Measurements from ENCODE around the gene POMP. TPM values are rescaled to one million over a fixed set of nuclear protein-coding genes. Genes with fewer than 3 reads are reported as not detected.
A peak's percentile ranks its signal among the peaks of the same experiment; 100 is the strongest.

Gene POMP, protein sequence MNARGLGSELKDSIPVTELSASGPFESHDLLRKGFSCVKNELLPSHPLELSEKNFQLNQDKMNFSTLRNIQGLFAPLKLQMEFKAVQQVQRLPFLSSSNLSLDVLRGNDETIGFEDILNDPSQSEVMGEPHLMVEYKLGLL
- total RNA-seq (10 to 100 TPM; 18.8 to 97.0 (median 21.2) TPM), polyA plus RNA-seq (10 to 100 TPM; 67.0 to 78.7 TPM), total RNA-seq (39.0 reads per million, percentile 66 among the genes with 10 or more reads in this experiment)

DNA sequence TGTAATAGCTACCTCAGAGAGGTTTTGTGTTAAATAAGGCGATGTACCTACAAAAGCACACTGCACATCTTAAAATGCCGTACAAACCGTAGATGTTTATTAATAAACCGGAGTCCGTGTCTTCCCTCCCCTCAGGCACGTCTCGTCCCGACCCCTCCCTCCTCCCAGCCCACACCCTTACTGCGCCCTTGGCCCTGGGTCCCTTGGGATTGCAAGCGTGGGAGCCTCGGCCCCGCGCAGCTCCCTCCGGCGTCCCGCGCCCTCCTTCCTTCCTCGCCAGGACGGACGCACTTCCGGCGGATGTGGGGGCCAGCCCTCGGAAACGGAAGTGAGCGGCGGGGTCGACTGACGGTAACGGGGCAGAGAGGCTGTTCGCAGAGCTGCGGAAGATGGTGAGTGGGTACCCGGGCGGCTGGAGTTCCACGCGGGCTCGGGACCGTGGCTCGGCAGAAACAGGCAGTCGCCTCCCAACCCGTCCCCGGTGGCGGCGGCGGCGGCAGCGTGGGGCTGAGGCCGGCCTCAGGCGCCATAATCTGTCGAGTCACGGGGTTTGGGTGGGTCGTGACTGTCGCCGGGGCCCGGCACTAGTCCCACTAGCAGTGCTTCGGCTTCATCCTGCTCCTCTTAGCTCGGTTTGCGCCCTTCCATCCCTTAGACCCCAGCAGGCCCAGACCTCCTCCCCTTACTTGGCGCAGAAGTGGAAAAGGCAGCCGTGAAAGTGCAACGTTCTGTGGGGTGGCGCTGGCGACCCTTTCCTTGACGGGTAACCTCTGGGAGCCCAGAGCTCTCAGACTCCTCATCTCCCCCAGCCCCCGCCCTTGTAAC is at the start of gene POMP:
TSS of gene POMP (plus strand) at position 335 of the 825 bp plus-strand sequence. CDS start at position 390, 55 bp downstream.
- intact Hi-C loops (cut with micrococcal nuclease) = loop anchor here (1.0 to 10.0 kb wide), 13 partner anchors 23 to 1958 kb away; partner anchors contain the start of genes LNX2 (in 2 of the 2), PAN3 (in 1 of the 2), RPL21 (in 1 of the 2) and SLC7A1 (in 1 of the 2)
- DNase-seq (peak; percentile 83 to 96 (median 93)), ATAC-seq (peak; percentile 95)
- Histone ChIP-seq H3K36me3 (ENCODE audit: control insufficient read depth in 2 of 3, insufficient read depth in 3 of 3, low read length in 3 of 3) (peaks cover 0 to 20% (median 10%) of the 10 kb centered on the region in 3 experiments), H3K27me3 (ENCODE audit: control insufficient read depth in 2 of 2, insufficient read depth in 2 of 2, low read length in 2 of 2) (no peaks in the 10 kb centered on the region), H3K4me1 (ENCODE audit: control insufficient read depth in 2 of 2, insufficient read depth in 2 of 2, low read length in 2 of 2) (peaks cover 25 to 29% of the 10 kb centered on the region in 2 donors), H3K4me3 (ENCODE audit: low read length) (peak within 1 kb of the TSS; percentile 86), H3K9me3 (ENCODE audit: control insufficient read depth in 2 of 3, low read length in 3 of 3) (no peaks in the 10 kb centered on the region), H3K27ac (ENCODE audit: low read depth, low read length) (peak within 1 kb of the TSS; percentile 96)
- CTCF ChIA-PET = interaction anchor here (1.5 kb wide), 1 partner anchor 154 kb away, joined by 3 read pairs; no protein-coding TSS in a partner anchor
- Mint-ChIP-seq H3K36me3 (peaks cover 4 to 31% (median 10%) of the 10 kb centered on the region in 5 donors), H3K9me3 (peaks cover 0 to 3% (median 0%) of the 10 kb centered on the region in 11 donors), H3K4me3 (peak within 1 kb of the TSS; percentile 88 to 100 (median 98)), H3K27ac (peak within 1 kb of the TSS; percentile 94 to 99 (median 99)), H3K27me3 (no peaks in the 10 kb centered on the region), H3K4me1 (peaks cover 38 to 84% (median 69%) of the 10 kb centered on the region in 7 donors)
- POLR2A ChIA-PET = interaction anchor here (0.6 to 2.3 kb wide), 7 partner anchors 10 to 522 kb away, joined by 3 to 20 read pairs (median 6); partner anchors contain the start of gene SLC46A3

DNA sequence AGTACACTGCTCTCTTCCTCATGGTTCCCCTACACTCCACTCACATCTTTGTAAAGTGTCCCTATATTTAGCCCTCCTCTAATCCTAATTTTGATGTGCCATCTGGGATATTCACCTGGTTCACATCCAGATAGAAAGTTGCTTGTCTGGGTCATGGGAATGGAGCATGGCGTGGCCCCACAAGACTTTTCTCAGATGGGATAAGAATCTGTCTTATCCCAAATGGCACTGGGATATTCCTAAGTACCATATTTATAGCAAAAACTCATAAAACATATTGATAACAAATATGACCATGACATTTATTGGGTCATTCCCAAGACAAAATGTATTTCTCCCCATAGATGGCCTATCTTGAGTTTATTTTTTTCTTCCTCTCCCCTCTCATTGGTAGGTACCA is 49.5 kb upstream of the POMP start:
- no peak overlapping the region for H3K27ac Mint-ChIP-seq
- H3K27me3 Mint-ChIP-seq = peaks cover 0 to 4% (median 0%) of the 10 kb centered on the region in 5 donors
- CTCF ChIA-PET = no interaction called here

DNA sequence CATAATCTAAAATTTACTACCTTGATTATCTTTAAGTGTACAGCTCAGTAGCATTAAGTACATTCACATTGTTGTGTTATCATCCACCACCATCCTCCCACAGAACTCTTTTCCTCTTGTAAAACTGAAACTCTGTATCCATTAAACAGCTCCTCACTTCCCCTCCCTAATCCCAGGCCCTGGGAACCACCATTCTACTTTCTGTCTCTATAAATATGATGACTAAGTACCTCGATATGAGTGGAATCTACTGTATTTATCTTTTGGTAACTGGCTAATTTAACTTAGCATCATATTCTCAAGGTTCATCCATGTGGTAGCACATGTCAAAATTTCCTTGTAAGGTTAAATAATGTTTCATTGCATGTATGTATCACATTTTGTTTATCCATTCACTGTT is 49.0 kb upstream of the POMP start:
- ChIA-PET CTCF (no interaction called here), POLR2A (no interaction called here)
- Mint-ChIP-seq H3K4me1 (peaks cover 13 to 23% (median 19%) of the 10 kb centered on the region in 7 donors), H3K27me3 (no peaks in the 10 kb centered on the region), H3K9me3 (peaks cover 0 to 1% (median 0%) of the 10 kb centered on the region in 11 donors), H3K4me3 (no peak overlapping the region), H3K27ac (no peak overlapping the region), H3K36me3 (no peaks in the 10 kb centered on the region)
- DNase-seq (no peak), ATAC-seq (no peak)
- no peaks in the 10 kb centered on the region for H3K36me3 ChIP-seq (ENCODE audit: control insufficient read depth in 2 of 3, insufficient read depth in 3 of 3, low read length in 3 of 3)
- no peaks in the 10 kb centered on the region for H3K27me3 ChIP-seq (ENCODE audit: control insufficient read depth in 2 of 2, insufficient read depth in 2 of 2, low read length in 2 of 2)
- no peak overlapping the region for H3K4me3 ChIP-seq (ENCODE audit: low read length)
- no peak overlapping the region for H3K27ac ChIP-seq (ENCODE audit: low read depth, low read length)
- intact Hi-C loops (cut with micrococcal nuclease) = no loop called here
- H3K9me3 ChIP-seq (ENCODE audit: control insufficient read depth in 2 of 3, low read length in 3 of 3) = no peaks in the 10 kb centered on the region
- peaks cover 0 to 8% of the 10 kb centered on the region in 2 donors for H3K4me1 ChIP-seq (ENCODE audit: control insufficient read depth in 2 of 2, insufficient read depth in 2 of 2, low read length in 2 of 2)

More for the DNA sequence above, 49.5 kb upstream of the POMP start:
- DNase-seq (no peak), ATAC-seq (no peak)
- intact Hi-C loops (cut with micrococcal nuclease) = no loop called here
- no peak overlapping the region for H3K27ac ChIP-seq (ENCODE audit: low read depth, low read length)
- H3K4me1 ChIP-seq (ENCODE audit: control insufficient read depth in 2 of 2, insufficient read depth in 2 of 2, low read length in 2 of 2) = peaks cover 0 to 8% of the 10 kb centered on the region in 2 donors
- POLR2A ChIA-PET = no interaction called here
- no peak overlapping the region for H3K4me3 Mint-ChIP-seq
- no peaks in the 10 kb centered on the region for H3K27me3 ChIP-seq (ENCODE audit: control insufficient read depth in 2 of 2, insufficient read depth in 2 of 2, low read length in 2 of 2)
- no peaks in the 10 kb centered on the region for H3K9me3 ChIP-seq (ENCODE audit: control insufficient read depth in 2 of 3, low read length in 3 of 3)
- peaks cover 0 to 2% (median 0%) of the 10 kb centered on the region in 5 donors for H3K36me3 Mint-ChIP-seq
- peaks cover 0 to 1% (median 0%) of the 10 kb centered on the region in 11 donors for H3K9me3 Mint-ChIP-seq
- H3K4me1 Mint-ChIP-seq = peaks cover 13 to 23% (median 19%) of the 10 kb centered on the region in 7 donors
- no peaks in the 10 kb centered on the region for H3K36me3 ChIP-seq (ENCODE audit: control insufficient read depth in 2 of 3, insufficient read depth in 3 of 3, low read length in 3 of 3)
- no peak overlapping the region for H3K4me3 ChIP-seq (ENCODE audit: low read length)

DNA sequence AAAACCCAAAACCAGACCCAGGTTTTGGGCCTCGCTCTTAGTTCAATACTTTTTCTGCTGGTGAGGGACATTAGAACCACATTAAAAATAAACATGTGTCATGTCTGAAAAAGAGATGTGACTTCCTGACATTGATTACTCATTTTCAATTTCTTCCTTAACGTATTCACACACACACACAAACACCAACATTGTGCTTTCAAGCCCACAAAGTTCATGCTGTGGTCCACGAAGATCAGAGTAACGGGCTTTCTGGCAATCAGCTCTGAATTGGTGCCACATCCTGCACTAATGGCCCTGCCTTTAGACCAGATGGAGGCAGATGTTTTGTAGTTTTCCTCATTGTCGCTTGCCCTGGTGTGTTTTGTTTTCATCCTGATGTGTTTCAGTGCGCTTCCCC is 47.9 kb upstream of the POMP start:
- intact Hi-C loops (cut with micrococcal nuclease) = loop anchor here in 1 of 2 donors (1.0 kb wide), 1 partner anchor 48 kb away; the partner anchor contains the start of gene POMP
- H3K36me3 ChIP-seq (ENCODE audit: control insufficient read depth in 2 of 3, insufficient read depth in 3 of 3, low read length in 3 of 3) = no peaks in the 10 kb centered on the region
- DNase-seq (no peak), ATAC-seq (no peak)
- H3K4me1 ChIP-seq (ENCODE audit: control insufficient read depth in 2 of 2, insufficient read depth in 2 of 2, low read length in 2 of 2) = peaks cover 0 to 8% of the 10 kb centered on the region in 2 donors
- POLR2A ChIA-PET = interaction anchor here (0.6 kb wide), 1 partner anchor 119 kb away, joined by 3 read pairs; no protein-coding TSS in a partner anchor
- Mint-ChIP-seq H3K4me3 (peak overlapping the region in 2 of 10 donors; percentile 37 to 58), H3K27ac (peak overlapping the region in 2 of 9 donors; percentile 51 to 72), H3K27me3 (no peaks in the 10 kb centered on the region), H3K9me3 (peaks cover 0 to 1% (median 0%) of the 10 kb centered on the region in 11 donors), H3K4me1 (peaks cover 13 to 23% (median 19%) of the 10 kb centered on the region in 7 donors), H3K36me3 (no peaks in the 10 kb centered on the region)
- CTCF ChIA-PET = no interaction called here
- H3K27me3 ChIP-seq (ENCODE audit: control insufficient read depth in 2 of 2, insufficient read depth in 2 of 2, low read length in 2 of 2) = no peaks in the 10 kb centered on the region
- no peak overlapping the region for H3K27ac ChIP-seq (ENCODE audit: low read depth, low read length)
- H3K4me3 ChIP-seq (ENCODE audit: low read length) = no peak overlapping the region
- no peaks in the 10 kb centered on the region for H3K9me3 ChIP-seq (ENCODE audit: control insufficient read depth in 2 of 3, low read length in 3 of 3)

DNA sequence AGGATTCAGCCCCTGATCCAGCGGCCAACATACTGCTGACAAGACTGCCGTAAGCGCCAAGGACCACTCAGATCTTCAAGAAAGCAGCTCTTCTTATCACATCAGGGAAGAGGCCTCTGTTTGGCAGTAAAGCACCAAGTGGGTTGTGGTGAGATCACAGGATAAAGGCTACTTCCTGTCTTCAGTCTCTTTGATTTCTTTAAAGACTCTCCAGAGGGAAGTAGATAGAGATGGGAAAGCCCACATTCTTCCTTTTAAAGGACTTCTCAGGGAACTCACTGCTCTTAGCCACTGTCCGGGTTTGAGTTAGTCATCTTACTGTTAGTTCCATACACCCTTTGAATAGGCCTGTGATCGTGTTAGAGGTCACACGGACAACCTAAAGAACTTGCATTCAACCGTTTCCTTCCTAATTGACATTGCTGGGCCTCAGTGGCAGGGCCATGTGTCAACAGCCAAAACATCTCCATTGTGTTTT is 47.2 kb upstream of the POMP start:
- peak overlapping the region in 4 of 9 donors; percentile 30 to 72 (median 49) for H3K27ac Mint-ChIP-seq
- Histone ChIP-seq H3K27me3 (ENCODE audit: control insufficient read depth in 2 of 2, insufficient read depth in 2 of 2, low read length in 2 of 2) (no peaks in the 10 kb centered on the region), H3K27ac (ENCODE audit: low read depth, low read length) (no peak overlapping the region), H3K4me1 (ENCODE audit: control insufficient read depth in 2 of 2, insufficient read depth in 2 of 2, low read length in 2 of 2) (peaks cover 0 to 8% of the 10 kb centered on the region in 2 donors), H3K4me3 (ENCODE audit: low read length) (no peak overlapping the region), H3K36me3 (ENCODE audit: control insufficient read depth in 2 of 3, insufficient read depth in 3 of 3, low read length in 3 of 3) (no peaks in the 10 kb centered on the region), H3K9me3 (ENCODE audit: control insufficient read depth in 2 of 3, low read length in 3 of 3) (no peaks in the 10 kb centered on the region)
- peak in 6 of 9 donors; percentile 13 to 47 (median 34) for DNase-seq
- H3K4me1 Mint-ChIP-seq = peaks cover 13 to 23% (median 19%) of the 10 kb centered on the region in 7 donors
- peaks cover 0 to 1% (median 0%) of the 10 kb centered on the region in 11 donors for H3K9me3 Mint-ChIP-seq
- H3K36me3 Mint-ChIP-seq = peaks cover 0 to under 1% (median 0%) of the 10 kb centered on the region in 5 donors
- H3K27me3 Mint-ChIP-seq = no peaks in the 10 kb centered on the region
- peak; percentile 78 for ATAC-seq
- ChIA-PET CTCF (no interaction called here), POLR2A (no interaction called here)
- intact Hi-C loops (cut with micrococcal nuclease) = loop anchor here in 1 of 2 donors (1.0 kb wide), 1 partner anchor 48 kb away; the partner anchor contains the start of gene POMP
- peak overlapping the region in 5 of 10 donors; percentile 3 to 58 (median 27) for H3K4me3 Mint-ChIP-seq

DNA sequence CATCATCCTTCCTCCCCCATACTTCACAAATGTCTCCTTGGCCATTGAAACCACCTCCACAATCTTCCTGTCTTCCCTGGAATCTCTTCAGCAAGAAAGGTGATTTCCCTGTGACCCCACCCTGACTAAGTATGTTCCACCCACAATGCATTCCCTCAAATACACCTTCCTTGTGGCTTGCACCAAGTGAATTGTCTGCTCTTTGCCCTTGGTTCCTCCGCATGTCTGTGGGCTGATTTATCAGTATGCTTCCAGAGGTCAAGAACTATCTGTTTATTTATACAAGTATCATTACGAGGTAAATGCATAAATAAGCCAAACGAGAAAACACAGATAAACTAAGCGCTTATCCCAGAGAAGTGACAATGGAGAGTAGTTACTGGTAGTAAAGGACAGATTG is 45.4 kb upstream of the POMP start:
- ATAC-seq (no peak), DNase-seq (no peak)
- POLR2A ChIA-PET = no interaction called here
- Mint-ChIP-seq H3K27me3 (no peaks in the 10 kb centered on the region), H3K4me3 (no peak overlapping the region), H3K36me3 (peaks cover 0 to 3% (median 0%) of the 10 kb centered on the region in 5 donors), H3K9me3 (peaks cover 0 to 2% (median 0%) of the 10 kb centered on the region in 11 donors), H3K4me1 (peaks cover 13 to 23% (median 19%) of the 10 kb centered on the region in 7 donors), H3K27ac (no peak overlapping the region)
- no peaks in the 10 kb centered on the region for H3K36me3 ChIP-seq (ENCODE audit: control insufficient read depth in 2 of 3, insufficient read depth in 3 of 3, low read length in 3 of 3)
- H3K27me3 ChIP-seq (ENCODE audit: control insufficient read depth in 2 of 2, insufficient read depth in 2 of 2, low read length in 2 of 2) = no peaks in the 10 kb centered on the region
- no peaks in the 10 kb centered on the region for H3K9me3 ChIP-seq (ENCODE audit: control insufficient read depth in 2 of 3, low read length in 3 of 3)
- CTCF ChIA-PET = no interaction called here
- no peak overlapping the region for H3K27ac ChIP-seq (ENCODE audit: low read depth, low read length)
- peaks cover 0 to 8% of the 10 kb centered on the region in 2 donors for H3K4me1 ChIP-seq (ENCODE audit: control insufficient read depth in 2 of 2, insufficient read depth in 2 of 2, low read length in 2 of 2)
- intact Hi-C loops (cut with micrococcal nuclease) = no loop called here
- no peak overlapping the region for H3K4me3 ChIP-seq (ENCODE audit: low read length)

Measured in naive thymus-derived CD4-positive, alpha-beta T cell (primary cell).